SH-SY5Y (cell line): ENCODE data around the gene NRIP3.

Source experiments
- GATA2 ChIP-seq: IDR thresholded peaks from 2 replicates; pipeline ENCODE4 v1.6.1; 2011; ENCODE audit warnings: mild to moderate bottlenecking, low read depth, low read length
- GATA3 ChIP-seq: IDR thresholded peaks from 2 replicates; pipeline ENCODE4 v1.6.1; 2011; ENCODE audit warnings: low read depth, mild to moderate bottlenecking, low read length, moderate library complexity

Gene NRIP3

GRCh38 chr11:9002920-9003572 is 755 bp downstream of the NRIP3 start:
- TF ChIP-seq GATA2: no peak
- no peak for TF ChIP-seq GATA3

GRCh38 chr11:9001736-9002135 is 2.1 kb downstream of the NRIP3 start:
- TF ChIP-seq GATA2: no peak
- TF ChIP-seq GATA3: no peak

- no peak for TF ChIP-seq GATA3
- TF ChIP-seq GATA2: no peak
Measured at GRCh38 chr11:8998017-8998416, 5.8 kb downstream of the NRIP3 start.

- no peak for TF ChIP-seq GATA3
- TF ChIP-seq GATA2: no peak
Measured at GRCh38 chr11:8997451-8997850, 6.3 kb downstream of the NRIP3 start.

GRCh38 chr11:8989453-8989852 is 14.3 kb downstream of the NRIP3 start:
- no peak for TF ChIP-seq GATA3
- no peak for TF ChIP-seq GATA2

- TF ChIP-seq GATA3: no peak
- TF ChIP-seq GATA2: no peak
Measured at GRCh38 chr11:8988329-8989234, 15.2 kb downstream of the NRIP3 start.

GRCh38 chr11:8987446-8987845 is 16.4 kb downstream of the NRIP3 start:
- no peak for TF ChIP-seq GATA2

GRCh38 chr11:8985462-8985861 is 18.3 kb downstream of the NRIP3 start:
- TF ChIP-seq GATA3 (no peak), GATA2 (no peak)

- TF ChIP-seq GATA3: no peak
- TF ChIP-seq GATA2: no peak
Measured at GRCh38 chr11:8983552-8983951, 20.2 kb downstream of the NRIP3 start.

- TF ChIP-seq GATA2 (no peak), GATA3 (no peak)
Measured at GRCh38 chr11:8980485-8980884, 23.3 kb downstream of the NRIP3 start.

GRCh38 chr11:8973121-8973520 is 30.7 kb downstream of the NRIP3 start:
- TF ChIP-seq GATA3: no peak
- no peak for TF ChIP-seq GATA2

GRCh38 chr11:8971924-8972316 is 31.9 kb downstream of the NRIP3 start:
- TF ChIP-seq GATA3 (no peak), GATA2 (no peak)

- no peak for TF ChIP-seq GATA2
- no peak for TF ChIP-seq GATA3
Measured at GRCh38 chr11:8971196-8971923, 32.4 kb downstream of the NRIP3 start.

- TF ChIP-seq GATA2 (no peak), GATA3 (no peak)
Measured at GRCh38 chr11:8967184-8967583, 36.6 kb downstream of the NRIP3 start.
